HG02798 (cell line): Measurements from ENCODE around the gene SCG2.

Source experiments
- ATAC-seq: cut with Tn5 transposase; IDR thresholded peaks from one replicate; pipeline ENCODE4 v1.9.1; 2021; ENCODE audit warnings: mild to moderate bottlenecking; ENCODE audit not compliant: unreplicated experiment, poor library complexity

Gene SCG2

GRCh38 chr2:223601932-223602666 is at the start of gene SCG2:
SCG2 (minus strand) TSS chr2:223602361; CDS start chr2:223599282, 3,079 bp downstream.
- ATAC-seq, result peak; percentile 76

- ATAC-seq, result no peak
Observed at GRCh38 chr2:223649554-223650533, 47.7 kb upstream of the SCG2 start.

- ATAC-seq, result no peak
Observed at GRCh38 chr2:223648755-223649154, 46.6 kb upstream of the SCG2 start.

GRCh38 chr2:223647258-223647952 is 45.2 kb upstream of the SCG2 start:
- ATAC-seq, result peak; percentile 91

- ATAC-seq, result no peak
Observed at GRCh38 chr2:223644136-223644535, 42.0 kb upstream of the SCG2 start.

- no peak for ATAC-seq
Observed at GRCh38 chr2:223643309-223643708, 41.1 kb upstream of the SCG2 start.

- no peak for ATAC-seq
Observed at GRCh38 chr2:223642506-223642905, 40.3 kb upstream of the SCG2 start.

GRCh38 chr2:223641082-223641481 is 38.9 kb upstream of the SCG2 start:
- ATAC-seq, result no peak

- ATAC-seq, result no peak
Observed at GRCh38 chr2:223635080-223635479, 32.9 kb upstream of the SCG2 start.

- ATAC-seq, result no peak
Observed at GRCh38 chr2:223634238-223634637, 32.1 kb upstream of the SCG2 start.

GRCh38 chr2:223633656-223634055 is 31.5 kb upstream of the SCG2 start:
- ATAC-seq, result no peak

- ATAC-seq, result no peak
Observed at GRCh38 chr2:223632826-223633225, 30.7 kb upstream of the SCG2 start.

- ATAC-seq, result no peak
Observed at GRCh38 chr2:223626716-223627115, 24.6 kb upstream of the SCG2 start.

- ATAC-seq, result no peak
Observed at GRCh38 chr2:223625652-223626051, 23.5 kb upstream of the SCG2 start.

- no peak for ATAC-seq
Observed at GRCh38 chr2:223621901-223622300, 19.7 kb upstream of the SCG2 start.

GRCh38 chr2:223619486-223620129 is 17.4 kb upstream of the SCG2 start:
- ATAC-seq, result no peak

- no peak for ATAC-seq
Observed at GRCh38 chr2:223618172-223619035, 16.2 kb upstream of the SCG2 start.

- ATAC-seq, result no peak
Observed at GRCh38 chr2:223614534-223614933, 12.4 kb upstream of the SCG2 start.
